GM12872 (cell line): Measurements from ENCODE around the gene SNPH.

Experiments used
- TF ChIP-seq, protein P1 (sequence below): IDR thresholded peaks from 3 replicates; pipeline ENCODE4 v1.5.1; 2011; ENCODE audit warnings: low read depth, mild to moderate bottlenecking, low read length, moderate library complexity; ENCODE audit not compliant: insufficient read depth

Gene SNPH

DNA sequence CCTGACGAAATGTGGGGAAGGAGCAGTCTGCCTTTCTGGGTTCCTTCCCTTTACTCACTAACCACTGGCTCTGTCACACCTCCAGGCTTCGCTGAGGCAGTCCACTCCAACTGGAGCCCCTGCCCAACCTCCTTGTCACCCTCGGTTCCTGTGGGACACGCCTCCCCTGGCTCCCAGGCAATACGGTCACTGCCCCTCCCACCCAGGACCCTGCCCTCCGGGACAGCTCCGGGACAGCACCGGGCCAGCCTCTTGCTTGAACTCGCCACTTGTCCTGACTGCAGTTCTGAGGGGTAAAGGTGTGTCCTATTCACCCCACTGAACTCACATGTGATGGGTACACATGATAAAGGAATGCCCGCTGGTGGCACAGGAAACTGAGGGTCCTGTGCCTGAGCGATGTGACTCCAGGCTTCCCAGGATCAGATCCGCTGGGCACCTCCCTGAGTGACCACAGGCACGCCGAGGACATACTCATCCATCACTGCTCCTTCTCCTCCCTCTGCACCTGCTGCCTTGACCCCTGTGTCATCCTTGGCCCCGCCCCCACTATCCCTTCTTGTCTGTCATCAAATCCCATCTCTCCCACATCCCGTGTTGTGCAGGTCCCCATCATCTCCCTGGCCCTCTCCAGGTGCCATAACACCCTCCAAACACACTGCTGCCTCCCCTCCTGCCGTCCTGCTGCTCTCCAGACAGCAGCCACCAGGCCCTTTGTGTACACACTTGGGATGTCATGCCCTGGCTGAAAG is 55.0 kb downstream of the SNPH start:
- TF ChIP-seq, protein P1, sequence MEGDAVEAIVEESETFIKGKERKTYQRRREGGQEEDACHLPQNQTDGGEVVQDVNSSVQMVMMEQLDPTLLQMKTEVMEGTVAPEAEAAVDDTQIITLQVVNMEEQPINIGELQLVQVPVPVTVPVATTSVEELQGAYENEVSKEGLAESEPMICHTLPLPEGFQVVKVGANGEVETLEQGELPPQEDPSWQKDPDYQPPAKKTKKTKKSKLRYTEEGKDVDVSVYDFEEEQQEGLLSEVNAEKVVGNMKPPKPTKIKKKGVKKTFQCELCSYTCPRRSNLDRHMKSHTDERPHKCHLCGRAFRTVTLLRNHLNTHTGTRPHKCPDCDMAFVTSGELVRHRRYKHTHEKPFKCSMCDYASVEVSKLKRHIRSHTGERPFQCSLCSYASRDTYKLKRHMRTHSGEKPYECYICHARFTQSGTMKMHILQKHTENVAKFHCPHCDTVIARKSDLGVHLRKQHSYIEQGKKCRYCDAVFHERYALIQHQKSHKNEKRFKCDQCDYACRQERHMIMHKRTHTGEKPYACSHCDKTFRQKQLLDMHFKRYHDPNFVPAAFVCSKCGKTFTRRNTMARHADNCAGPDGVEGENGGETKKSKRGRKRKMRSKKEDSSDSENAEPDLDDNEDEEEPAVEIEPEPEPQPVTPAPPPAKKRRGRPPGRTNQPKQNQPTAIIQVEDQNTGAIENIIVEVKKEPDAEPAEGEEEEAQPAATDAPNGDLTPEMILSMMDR, result no peak

GRCh38 chr20:1321654-1321939 is 55.5 kb downstream of the SNPH start:
- TF ChIP-seq, protein P1, result no peak

DNA sequence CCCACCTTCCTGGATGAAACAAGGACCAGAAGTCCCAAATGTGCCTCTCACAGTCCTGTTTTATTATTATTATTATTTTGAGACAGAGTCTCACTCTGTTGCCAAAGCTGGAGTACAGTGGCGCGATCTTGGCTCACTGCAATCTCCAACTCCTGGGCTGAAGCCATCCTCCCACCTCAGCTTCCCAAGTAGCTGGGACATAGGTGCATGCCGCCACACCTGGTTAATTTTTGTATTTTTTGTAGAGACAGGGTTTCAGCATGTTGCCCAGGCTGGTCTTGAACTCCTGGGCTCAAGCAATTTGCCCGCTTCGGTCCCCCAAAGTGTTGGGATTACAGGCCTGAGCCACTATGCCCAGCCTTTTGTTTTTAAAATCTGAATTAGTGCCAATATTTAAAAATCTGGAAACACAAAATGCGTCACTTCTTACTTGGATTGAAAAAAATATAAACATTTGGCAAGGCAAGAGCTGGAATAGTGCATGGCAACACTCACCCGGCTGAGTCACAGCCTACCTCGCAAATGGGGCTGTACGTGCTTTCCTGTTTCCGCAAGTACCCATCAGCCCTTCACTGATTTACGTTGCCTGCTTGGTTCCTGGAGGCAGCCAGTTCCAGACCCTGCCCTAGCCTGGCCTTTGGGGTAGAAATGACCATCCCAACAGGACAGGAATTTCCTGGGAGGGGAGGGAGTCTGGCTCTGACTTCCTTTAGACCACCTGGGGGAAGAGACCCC is 56.6 kb downstream of the SNPH start:
- TF ChIP-seq, protein P1, result no peak

DNA sequence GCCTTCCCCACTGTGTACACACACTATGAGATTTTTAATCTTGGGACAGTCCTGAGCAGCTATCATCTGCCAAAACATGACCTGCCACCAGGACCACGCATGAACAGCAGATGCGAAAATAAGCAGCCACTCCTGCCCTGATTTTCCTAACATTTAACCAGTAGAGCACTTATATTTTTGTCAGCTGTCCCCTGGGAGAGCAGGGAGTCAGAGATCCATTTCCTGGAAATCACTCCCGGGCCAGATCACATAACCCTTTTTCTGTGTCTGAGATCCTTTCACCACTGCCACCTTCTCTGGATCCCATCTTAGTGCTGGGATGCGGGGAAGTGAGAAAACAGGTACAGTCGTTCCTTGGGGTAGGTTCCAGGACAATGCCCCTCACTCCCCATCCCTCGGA is 57.2 kb downstream of the SNPH start:
- TF ChIP-seq, protein P1, result no peak

DNA sequence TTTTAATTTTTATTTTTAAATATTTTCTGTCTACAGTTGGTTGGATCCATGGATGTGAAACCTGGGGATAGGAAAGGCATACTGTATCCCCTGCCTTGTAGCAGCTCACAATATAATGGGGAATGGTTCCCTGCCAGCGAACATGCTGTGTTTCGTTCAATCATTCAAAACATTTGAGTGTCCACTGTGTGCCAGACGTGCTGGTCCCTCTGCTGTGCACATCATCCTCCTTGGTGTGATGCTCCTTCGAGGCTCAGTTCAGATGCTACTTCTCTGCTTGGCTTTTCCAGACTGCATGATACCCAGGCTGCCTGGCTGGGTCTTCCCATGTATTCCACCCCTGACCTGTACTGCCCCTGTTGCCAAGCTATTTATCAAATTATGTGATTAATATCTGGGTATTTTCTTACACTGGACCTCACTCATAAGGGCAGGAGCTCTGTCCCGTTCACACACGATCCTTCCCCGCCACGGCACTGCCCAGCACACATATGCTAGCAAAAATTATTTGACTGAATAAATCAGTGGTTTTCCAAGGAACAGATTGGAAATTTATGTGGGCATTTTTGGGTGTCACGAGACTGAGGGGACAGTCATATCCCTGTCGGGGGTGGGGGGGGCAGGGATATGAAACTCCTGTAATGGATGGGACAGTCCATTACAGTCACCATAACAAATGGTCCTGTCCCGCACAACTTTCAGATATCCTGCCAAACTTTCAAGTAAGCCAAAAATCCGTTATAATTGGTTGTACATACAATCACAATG is 57.9 kb downstream of the SNPH start:
- TF ChIP-seq, protein P1, result no peak

DNA sequence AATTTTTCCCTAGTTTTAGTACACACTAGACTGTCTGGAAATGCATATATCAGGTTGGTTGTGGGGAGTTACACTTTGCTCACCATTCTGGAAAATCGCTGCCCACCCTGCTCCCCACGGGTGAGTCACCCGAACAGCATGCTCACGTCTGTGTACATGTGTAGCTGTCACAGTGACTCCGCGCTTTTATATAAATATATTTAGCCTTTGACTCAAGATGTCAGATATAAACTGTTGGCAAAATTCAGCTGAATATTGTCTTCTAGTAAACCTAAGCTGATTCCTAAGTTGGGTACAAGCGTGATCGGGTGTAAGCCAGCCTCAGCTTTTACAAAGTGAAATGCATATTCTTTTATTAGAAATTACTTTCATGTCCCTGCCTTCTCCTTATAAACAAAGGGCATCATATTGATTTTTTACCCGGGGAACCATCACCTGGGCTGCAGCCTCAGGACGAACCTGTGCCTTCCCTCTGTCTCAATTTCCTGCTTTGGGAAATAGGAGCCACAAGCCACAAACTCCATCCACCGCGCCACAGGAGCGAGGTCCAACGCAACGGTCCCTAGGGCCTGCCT is 58.6 kb downstream of the SNPH start:
- TF ChIP-seq, protein P1, result no peak
